Parathyroid adenoma (tissue), 2 donors: ENCODE data around the gene PTCH1.

Source experiments
- H2AFZ ChIP-seq: fragments of 300-600 bp; sonication (generic); one replicate; pipeline ENCODE4 v1.7.0; 2017; ENCODE audit warnings: antibody characterized with exemption, mild to moderate bottlenecking
- H3K27ac ChIP-seq: fragments of 300-600 bp; sonication (generic); one replicate; pipeline ENCODE4 v1.7.0; 2017
- H3K27me3 ChIP-seq: fragments of 300-600 bp; sonication (generic); one replicate; pipeline ENCODE4 v1.7.0; 2017; ENCODE audit warnings: low read length; ENCODE audit not compliant: control insufficient read depth, insufficient read depth
- H3K36me3 ChIP-seq: fragments of 300-600 bp; sonication (generic); one replicate; pipeline ENCODE4 v1.7.0; 2017; ENCODE audit warnings: low read length; ENCODE audit not compliant: control insufficient read depth, insufficient read depth
- H3K4me1 ChIP-seq: fragments of 300-600 bp; sonication (generic); one replicate; pipeline ENCODE4 v1.7.0; 2017; ENCODE audit warnings: control low read depth
- H3K4me2 ChIP-seq: fragments of 300-600 bp; sonication (generic); one replicate; pipeline ENCODE4 v1.7.0; 2017; ENCODE audit warnings: low read length
- H3K4me3 ChIP-seq: fragments of 300-600 bp; sonication (generic); one replicate; pipeline ENCODE4 v1.7.0; 2017; ENCODE audit warnings: low read depth, low read length
- H3K79me2 ChIP-seq: fragments of 300-600 bp; sonication (generic); one replicate; pipeline ENCODE4 v1.7.0; 2017; ENCODE audit warnings: control low read depth
- H3K9ac ChIP-seq: fragments of 300-600 bp; sonication (generic); one replicate; pipeline ENCODE4 v1.7.0; 2017; ENCODE audit warnings: mild to moderate bottlenecking
- H3K9me3 ChIP-seq: fragments of 300-600 bp; sonication (generic); one replicate; pipeline ENCODE4 v1.7.0; 2017; ENCODE audit warnings: low read length; ENCODE audit not compliant: control insufficient read depth
- CTCF ChIP-seq: fragments of 300-600 bp; sonication (generic); IDR thresholded peaks from one replicate; pipeline ENCODE4 v1.7.0; 2017; ENCODE audit warnings: antibody characterized with exemption, mild to moderate bottlenecking
- donor health status: primary hyperparathyroidism.

The PTCH1 gene

GRCh38 chr9:95482621-95483020, 34.1 kb downstream of the PTCH1 start:
- no peak overlapping the region for H3K27ac ChIP-seq
- no peak overlapping the region for H3K9ac ChIP-seq
- H3K9me3 ChIP-seq: no peaks in the 10 kb centered on the region
- H3K4me3 ChIP-seq: no peak overlapping the region
- H3K4me2 ChIP-seq: no peak overlapping the region
- H3K79me2 ChIP-seq: no peaks in the 10 kb centered on the region
- no peak for TF ChIP-seq CTCF
- H3K4me1 ChIP-seq: peaks cover 7% of the 10 kb centered on the region
- no peaks in the 10 kb centered on the region for H3K36me3 ChIP-seq
- H3K27me3 ChIP-seq: no peaks in the 10 kb centered on the region
- H2AFZ ChIP-seq: no peak overlapping the region

- peaks cover 4% of the 10 kb centered on the region for H3K4me1 ChIP-seq
These were observed 35.8 kb downstream of the PTCH1 start for GRCh38 chr9:95481000-95481399.

GRCh38 chr9:95480346-95480745, 36.4 kb downstream of the PTCH1 start:
- Histone ChIP-seq H3K4me2 (no peak overlapping the region), H3K4me3 (no peak overlapping the region), H3K27me3 (no peaks in the 10 kb centered on the region), H3K36me3 (no peaks in the 10 kb centered on the region), H3K4me1 (no peaks in the 10 kb centered on the region), H3K9me3 (no peaks in the 10 kb centered on the region), H3K79me2 (no peaks in the 10 kb centered on the region), H3K9ac (no peak overlapping the region), H3K27ac (no peak overlapping the region), H2AFZ (no peak overlapping the region)
- TF ChIP-seq CTCF: no peak

More at GRCh38 chr9:95481000-95481399, 35.8 kb downstream of the PTCH1 start:
- H3K4me3 ChIP-seq: no peak overlapping the region
- H3K9ac ChIP-seq: no peak overlapping the region
- no peak overlapping the region for H2AFZ ChIP-seq
- H3K4me2 ChIP-seq: no peak overlapping the region
- no peak overlapping the region for H3K27ac ChIP-seq
- H3K36me3 ChIP-seq: no peaks in the 10 kb centered on the region
- H3K27me3 ChIP-seq: no peaks in the 10 kb centered on the region
- no peak for TF ChIP-seq CTCF
- H3K79me2 ChIP-seq: no peaks in the 10 kb centered on the region
- no peaks in the 10 kb centered on the region for H3K9me3 ChIP-seq

GRCh38 chr9:95479330-95479729, 37.4 kb downstream of the PTCH1 start:
- Histone ChIP-seq H3K27ac (no peak overlapping the region), H3K4me2 (no peak overlapping the region), H3K4me1 (no peaks in the 10 kb centered on the region), H3K79me2 (no peaks in the 10 kb centered on the region), H3K9ac (no peak overlapping the region), H3K4me3 (no peak overlapping the region), H3K9me3 (no peaks in the 10 kb centered on the region), H2AFZ (no peak overlapping the region), H3K27me3 (no peaks in the 10 kb centered on the region), H3K36me3 (no peaks in the 10 kb centered on the region)
- no peak for TF ChIP-seq CTCF

- H3K36me3 ChIP-seq: no peaks in the 10 kb centered on the region
- TF ChIP-seq CTCF: no peak
- H3K27ac ChIP-seq: no peak overlapping the region
These were observed 38.4 kb downstream of the PTCH1 start for GRCh38 chr9:95478335-95478734.

More at GRCh38 chr9:95478335-95478734, 38.4 kb downstream of the PTCH1 start:
- no peaks in the 10 kb centered on the region for H3K27me3 ChIP-seq
- no peak overlapping the region for H3K4me3 ChIP-seq
- H3K79me2 ChIP-seq: no peaks in the 10 kb centered on the region
- H3K4me2 ChIP-seq: no peak overlapping the region
- H3K9me3 ChIP-seq: no peaks in the 10 kb centered on the region
- H3K9ac ChIP-seq: no peak overlapping the region
- H2AFZ ChIP-seq: no peak overlapping the region
- H3K4me1 ChIP-seq: no peaks in the 10 kb centered on the region
